Uterus (tissue), 2 donors: Measurements from ENCODE around the gene PNMA8A.

Experiments
- POLR2A ChIP-seq, 2 donors: fragments of 450-650 bp; IDR thresholded peaks; one replicate each; pipeline ENCODE4 v1.6.1; 2016; ENCODE audit warnings: antibody characterized with exemption in 2 of 2, mild to moderate bottlenecking in 1 of 2, moderate library complexity in 1 of 2
- TF ChIP-seq, protein P1 (sequence below), 4 experiments: fragments of 200-600 bp in 2 of 4; fragments of 450-650 bp in 2 of 4; sonication (generic) in 2 of 4; IDR thresholded peaks; one replicate each; pipeline ENCODE4 v1.5.1; 2016 to 2019; ENCODE audit warnings: antibody characterized with exemption in 4 of 4, mild to moderate bottlenecking in 2 of 4, moderate library complexity in 1 of 4

DNA sequence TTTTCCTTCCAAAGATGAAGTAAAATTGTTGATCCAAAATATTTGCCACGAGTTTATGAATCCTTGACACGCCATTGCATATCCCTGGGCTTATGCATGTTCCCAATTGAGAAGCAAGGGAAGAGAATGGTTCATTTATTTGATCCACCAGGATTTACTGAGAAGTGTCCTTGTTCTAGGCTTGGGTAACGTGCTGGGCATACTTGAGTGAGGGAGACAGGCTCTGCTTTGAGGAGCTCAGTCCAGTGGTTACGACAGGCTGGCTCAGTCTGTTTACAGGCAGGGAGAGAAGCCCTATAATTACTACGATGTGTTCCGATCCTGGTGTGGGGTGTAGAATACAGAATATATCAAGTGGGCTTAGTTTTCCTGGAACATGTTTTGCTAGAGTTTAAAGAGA lies 36.4 kb downstream of the PNMA8A start:
- TF ChIP-seq POLR2A (IDR thresholded peaks at IDR 0.05): no peak
- TF ChIP-seq, protein P1, sequence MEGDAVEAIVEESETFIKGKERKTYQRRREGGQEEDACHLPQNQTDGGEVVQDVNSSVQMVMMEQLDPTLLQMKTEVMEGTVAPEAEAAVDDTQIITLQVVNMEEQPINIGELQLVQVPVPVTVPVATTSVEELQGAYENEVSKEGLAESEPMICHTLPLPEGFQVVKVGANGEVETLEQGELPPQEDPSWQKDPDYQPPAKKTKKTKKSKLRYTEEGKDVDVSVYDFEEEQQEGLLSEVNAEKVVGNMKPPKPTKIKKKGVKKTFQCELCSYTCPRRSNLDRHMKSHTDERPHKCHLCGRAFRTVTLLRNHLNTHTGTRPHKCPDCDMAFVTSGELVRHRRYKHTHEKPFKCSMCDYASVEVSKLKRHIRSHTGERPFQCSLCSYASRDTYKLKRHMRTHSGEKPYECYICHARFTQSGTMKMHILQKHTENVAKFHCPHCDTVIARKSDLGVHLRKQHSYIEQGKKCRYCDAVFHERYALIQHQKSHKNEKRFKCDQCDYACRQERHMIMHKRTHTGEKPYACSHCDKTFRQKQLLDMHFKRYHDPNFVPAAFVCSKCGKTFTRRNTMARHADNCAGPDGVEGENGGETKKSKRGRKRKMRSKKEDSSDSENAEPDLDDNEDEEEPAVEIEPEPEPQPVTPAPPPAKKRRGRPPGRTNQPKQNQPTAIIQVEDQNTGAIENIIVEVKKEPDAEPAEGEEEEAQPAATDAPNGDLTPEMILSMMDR (IDR thresholded peaks at IDR 0.05): no peak
